GM18505 (cell line): ENCODE results near the gene SIRT1.

ENCODE experiments used
- ATAC-seq: cut with Tn5 transposase; IDR thresholded peaks from one replicate; pipeline ENCODE4 v1.9.1; 2021; ENCODE audit not compliant: unreplicated experiment
- POLR2A ChIP-seq: IDR thresholded peaks from 4 replicates; pipeline ENCODE4 v1.6.1; 2011; ENCODE audit warnings: borderline replicate concordance; ENCODE audit not compliant: insufficient read depth, insufficient read length; ENCODE audit errors: extremely low read depth

The SIRT1 gene

DNA sequence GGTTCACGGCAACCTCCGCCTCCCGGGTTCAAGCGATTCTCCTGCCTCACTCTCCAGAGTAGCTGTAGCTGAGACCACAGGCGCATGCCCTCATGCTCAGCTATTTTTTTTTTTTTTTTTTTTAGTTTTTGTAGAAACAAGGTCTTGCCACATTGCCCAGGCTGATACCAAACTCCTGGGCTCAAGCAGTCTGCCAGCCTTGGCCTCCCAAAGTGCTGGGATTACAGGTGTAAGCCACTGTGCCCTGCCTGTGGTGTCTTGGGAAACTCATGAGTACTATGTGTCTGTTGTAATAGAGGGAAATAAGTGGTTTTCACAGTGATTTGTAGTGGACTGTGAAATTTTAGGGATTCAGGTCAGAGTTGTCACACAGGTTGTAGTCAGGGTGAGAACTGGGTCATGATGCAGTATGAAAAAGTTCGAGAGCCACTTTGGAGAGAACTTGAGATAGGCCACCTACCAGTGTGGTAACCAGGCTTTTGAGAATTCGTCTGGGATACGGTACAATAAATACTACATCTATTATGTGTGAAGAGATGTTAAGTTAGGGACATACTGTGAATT is 30.4 kb downstream of the SIRT1 start:
- no peak for TF ChIP-seq POLR2A
- no peak for ATAC-seq

DNA sequence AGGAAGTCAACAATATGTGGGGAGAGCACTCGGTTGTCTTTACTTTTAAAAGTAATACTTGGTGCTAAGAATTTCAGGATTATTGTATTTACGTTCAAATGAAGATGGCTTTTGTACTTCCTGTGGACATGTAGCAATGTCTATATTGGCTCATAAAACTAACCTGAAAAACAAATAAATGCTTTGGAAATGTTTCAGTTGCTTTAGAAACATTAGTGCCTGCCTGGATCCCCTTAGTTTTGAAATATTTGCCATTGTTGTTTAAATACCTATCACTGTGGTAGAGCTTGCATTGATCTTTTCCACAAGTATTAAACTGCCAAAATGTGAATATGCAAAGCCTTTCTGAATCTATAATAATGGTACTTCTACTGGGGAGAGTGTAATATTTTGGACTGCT is 32.7 kb downstream of the SIRT1 start:
- ATAC-seq = no peak
- no peak for TF ChIP-seq POLR2A

DNA sequence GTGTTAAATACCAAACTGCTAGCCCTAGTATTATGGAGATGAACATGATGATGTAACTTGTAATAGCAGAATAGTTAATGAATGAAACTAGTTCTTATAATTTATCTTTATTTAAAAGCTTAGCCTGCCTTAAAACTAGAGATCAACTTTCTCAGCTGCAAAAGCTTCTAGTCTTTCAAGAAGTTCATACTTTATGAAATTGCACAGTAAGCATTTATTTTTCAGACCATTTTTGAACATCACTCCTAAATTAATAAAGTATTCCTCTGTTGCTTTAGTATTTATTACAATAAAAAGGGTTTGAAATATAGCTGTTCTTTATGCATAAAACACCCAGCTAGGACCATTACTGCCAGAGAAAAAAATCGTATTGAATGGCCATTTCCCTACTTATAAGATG is 33.2 kb downstream of the SIRT1 start:
- ATAC-seq = no peak
- no peak for TF ChIP-seq POLR2A

DNA sequence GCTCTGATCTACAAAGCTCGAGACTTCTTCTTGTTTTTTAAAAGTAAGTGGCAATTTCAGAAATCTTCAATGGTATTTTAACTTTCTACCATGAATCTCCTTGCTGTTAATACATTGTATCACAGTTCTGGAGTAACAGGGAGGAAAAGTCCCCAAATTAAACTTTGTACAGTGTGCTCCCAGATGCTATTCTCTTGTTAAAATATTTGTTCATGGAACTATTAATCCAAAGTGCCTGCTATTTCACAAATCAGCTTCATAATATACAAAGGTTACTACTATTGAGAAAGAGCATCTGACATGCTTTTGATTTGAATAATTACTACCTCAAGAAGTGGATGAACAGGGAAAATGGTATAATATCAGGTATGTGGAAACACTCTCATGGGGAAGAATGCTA is 36.6 kb downstream of the SIRT1 start:
- no peak for TF ChIP-seq POLR2A
- ATAC-seq = no peak

DNA sequence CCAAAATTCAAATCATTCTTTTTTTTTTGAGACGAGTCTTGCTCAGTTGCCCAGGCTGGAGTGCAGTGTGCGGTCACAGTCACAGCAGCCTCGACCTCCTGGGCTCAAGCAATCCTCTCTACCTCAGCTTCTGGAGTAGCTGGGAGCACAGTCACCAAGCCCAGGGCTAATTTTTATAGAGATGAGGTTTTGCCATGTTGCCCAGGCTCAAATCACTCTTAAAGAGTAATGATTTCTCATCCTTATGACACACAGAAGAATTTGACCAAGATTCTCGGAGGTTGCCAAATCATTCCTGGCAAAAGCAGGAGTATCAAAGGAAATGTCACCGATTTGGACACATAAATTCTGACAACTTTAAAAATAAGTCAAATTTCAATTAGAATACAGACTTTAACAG is 39.1 kb downstream of the SIRT1 start:
- no peak for TF ChIP-seq POLR2A
- ATAC-seq = no peak

DNA sequence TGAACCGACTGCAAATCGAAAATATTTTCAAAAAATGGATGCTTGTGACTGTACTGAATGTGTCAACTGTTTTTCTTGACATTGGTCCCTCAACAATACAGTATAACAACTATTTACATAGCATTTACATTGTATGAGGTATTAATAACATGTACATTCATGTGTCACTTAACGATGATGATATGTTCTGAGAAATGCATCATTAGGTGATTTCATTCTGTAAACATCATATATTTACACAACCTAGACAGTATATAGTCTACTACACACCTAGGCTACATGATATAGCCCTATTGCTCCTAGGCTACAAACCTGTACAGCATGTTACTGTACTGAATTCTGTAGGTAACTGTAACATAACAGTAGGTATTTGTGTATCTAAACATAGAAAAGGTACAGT is 39.7 kb downstream of the SIRT1 start:
- no peak for TF ChIP-seq POLR2A
- ATAC-seq = no peak

DNA sequence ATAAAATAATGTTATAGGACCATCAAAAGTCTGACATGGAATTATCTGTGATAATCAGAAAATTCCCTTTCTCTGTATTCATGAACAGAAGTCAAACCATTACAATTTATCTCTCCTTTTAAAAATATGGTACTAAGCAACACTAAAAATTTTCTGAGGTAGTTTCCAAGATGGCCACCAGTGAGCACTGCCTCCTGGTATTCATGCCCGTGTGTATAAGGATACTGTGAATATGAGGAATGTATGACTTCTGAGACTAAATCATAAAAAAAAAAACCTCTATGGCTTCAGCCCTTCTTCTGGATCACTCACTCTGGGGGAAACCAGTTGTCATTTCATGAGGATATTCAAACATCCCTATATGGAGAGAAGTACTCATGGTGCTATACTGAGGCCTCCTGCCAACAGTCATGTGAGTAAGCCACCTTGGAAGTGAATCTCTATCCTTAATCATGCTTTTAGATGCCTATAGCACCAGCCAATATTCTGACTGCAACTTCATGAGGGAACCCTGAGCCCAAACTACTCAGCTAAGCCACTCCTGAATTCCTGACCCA is 41.1 kb downstream of the SIRT1 start:
- no peak for TF ChIP-seq POLR2A
- ATAC-seq = no peak

DNA sequence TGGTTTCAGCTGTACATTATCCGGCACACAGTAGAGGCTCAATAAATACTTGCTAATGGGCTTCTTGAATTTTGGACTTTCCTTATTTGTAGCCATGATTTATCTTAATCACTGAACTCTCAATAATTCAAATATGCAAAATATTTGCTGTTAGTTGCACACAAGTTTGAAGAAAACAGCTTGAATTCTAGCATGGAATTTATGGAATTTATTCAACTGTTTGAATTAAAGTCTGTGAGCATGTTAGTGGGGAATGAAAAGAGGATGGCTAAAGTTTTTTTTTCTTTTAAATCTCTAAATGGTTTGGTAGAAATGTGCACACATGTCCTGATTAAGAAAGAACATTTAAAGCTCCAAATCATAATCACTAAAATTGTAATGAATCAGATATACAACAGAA is 42.5 kb downstream of the SIRT1 start:
- ATAC-seq = no peak
- no peak for TF ChIP-seq POLR2A

DNA sequence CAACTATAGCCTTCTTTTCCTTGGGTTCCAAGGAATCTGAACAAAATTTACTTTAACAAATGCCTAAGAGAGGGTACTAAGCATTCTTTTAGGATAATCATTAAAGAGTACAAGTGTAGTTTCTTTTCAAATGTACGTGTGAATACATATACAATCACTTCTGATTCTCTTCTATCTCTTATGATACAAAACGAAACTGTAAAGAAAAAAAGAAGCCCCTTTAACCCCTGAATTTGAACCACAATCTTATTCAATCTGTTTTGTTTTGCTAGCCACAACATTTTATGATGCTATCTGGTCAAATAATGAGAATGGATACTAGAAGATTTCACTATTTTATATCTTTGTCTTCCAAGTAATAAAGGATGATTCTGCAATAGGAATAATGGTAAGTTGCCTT is 48.7 kb downstream of the SIRT1 start:
- no peak for TF ChIP-seq POLR2A
- no peak for ATAC-seq

DNA sequence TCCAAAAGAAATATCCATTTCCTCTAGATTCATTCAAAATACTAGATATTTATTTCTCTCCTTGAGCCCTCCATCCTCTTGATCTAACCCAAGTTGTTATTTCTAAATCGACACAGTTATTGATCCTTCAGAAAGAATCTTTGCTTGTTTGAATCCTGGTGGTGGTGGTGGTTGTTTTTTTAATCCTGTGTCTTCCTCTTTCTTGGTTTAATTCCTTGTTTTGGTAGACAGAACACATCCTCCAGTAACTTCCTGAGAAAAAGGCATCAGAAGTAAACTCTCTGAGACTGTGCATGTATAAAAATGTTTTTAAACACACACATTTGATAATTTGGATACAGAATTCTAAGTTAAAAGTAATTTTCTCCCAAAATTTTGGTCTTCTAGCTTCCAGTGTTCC is 49.9 kb downstream of the SIRT1 start:
- TF ChIP-seq POLR2A = no peak
- ATAC-seq = no peak

DNA sequence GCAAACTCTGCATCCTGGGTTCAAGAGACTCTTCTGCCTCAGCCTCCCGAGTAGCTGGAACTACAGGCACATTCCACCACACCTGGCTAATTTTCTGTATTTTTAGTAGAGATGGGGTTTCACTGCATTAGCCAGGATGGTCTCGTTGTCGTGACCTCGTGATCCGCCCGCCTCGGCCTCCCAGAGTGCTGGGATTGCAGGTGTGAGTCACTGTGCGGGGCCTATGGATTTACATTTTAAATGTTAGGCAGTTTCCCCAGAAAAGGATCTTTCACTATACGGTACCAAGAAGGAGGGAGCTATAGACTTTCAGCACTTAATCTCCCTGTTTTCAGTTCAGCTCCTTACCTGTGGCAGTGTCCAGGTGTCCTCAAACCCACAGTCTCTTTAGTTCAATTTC is 50.8 kb downstream of the SIRT1 start:
- TF ChIP-seq POLR2A = no peak

DNA sequence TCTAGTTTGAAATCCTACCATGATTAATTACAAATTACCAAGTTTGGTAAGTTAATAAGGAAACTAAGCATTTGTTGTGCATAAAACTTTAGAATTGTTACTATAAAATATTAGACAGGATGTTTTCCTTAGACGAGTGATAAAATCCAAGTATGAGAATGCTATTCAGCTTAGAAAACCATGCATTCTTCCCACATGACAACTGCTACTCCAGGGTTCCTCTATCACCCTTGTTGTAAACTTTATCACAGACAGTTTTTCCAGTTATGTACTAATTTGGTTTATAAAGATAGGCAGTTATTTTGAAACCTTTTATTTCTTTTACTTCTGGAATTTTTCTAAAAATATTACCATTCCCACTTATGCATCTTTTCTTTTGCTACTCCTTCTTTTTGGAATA is 52.0 kb downstream of the SIRT1 start:
- no peak for ATAC-seq
- TF ChIP-seq POLR2A = no peak

More for the DNA sequence above, 50.8 kb downstream of the SIRT1 start:
- ATAC-seq = no peak

DNA sequence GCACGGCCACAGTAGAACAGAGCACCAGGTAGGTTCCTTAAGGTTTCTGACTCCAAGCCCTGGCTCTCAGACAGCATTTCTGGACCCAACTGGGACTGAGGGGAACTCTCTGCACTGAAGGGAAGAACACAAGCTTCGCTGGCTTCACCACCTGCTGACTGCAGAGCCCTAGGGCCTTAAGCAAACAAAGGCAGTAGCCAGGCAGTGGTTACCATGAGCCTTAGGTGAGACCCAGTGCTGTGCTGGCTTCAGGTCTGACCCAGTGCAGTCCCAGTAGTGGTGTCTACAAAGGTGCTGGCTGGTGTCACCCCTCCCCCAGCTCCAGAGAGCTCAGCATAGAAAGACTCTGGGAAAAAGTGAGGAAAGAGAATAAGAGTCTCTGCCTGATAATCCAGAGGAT is 59.5 kb downstream of the SIRT1 start:
- no peak for ATAC-seq
- TF ChIP-seq POLR2A = no peak

DNA sequence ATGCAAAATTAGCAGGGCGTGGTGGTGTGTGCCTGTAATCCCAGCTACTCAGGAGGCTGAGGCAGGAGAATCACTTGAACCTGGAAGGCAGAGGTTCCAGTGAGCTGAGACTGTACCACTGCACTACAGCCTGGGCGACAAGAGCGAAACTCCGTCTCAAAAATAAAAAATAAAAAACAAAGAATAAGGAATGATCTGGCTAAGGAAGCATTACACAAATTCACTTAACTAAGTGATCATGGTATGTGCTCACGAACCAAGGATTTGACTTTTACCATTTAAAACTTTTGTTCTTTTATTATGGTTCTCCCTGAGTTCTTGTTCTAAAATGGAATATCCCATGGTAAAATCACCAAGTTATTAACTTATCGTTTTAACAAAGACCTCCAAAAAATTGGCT is 71.2 kb downstream of the SIRT1 start:
- no peak for ATAC-seq
- TF ChIP-seq POLR2A = no peak
